Measurements from ENCODE around the gene TOX2. TPM values are rescaled to one million over a fixed set of nuclear protein-coding genes. Genes with fewer than 3 reads are reported as not detected.

The TOX2 gene, protein sequence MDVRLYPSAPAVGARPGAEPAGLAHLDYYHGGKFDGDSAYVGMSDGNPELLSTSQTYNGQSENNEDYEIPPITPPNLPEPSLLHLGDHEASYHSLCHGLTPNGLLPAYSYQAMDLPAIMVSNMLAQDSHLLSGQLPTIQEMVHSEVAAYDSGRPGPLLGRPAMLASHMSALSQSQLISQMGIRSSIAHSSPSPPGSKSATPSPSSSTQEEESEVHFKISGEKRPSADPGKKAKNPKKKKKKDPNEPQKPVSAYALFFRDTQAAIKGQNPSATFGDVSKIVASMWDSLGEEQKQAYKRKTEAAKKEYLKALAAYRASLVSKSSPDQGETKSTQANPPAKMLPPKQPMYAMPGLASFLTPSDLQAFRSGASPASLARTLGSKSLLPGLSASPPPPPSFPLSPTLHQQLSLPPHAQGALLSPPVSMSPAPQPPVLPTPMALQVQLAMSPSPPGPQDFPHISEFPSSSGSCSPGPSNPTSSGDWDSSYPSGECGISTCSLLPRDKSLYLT
- 16.2 TPM for polyA plus RNA-seq (2013, experiment 1 of 2; ENCODE audit: insufficient read length)
- 15.1 TPM for polyA plus RNA-seq (2013, experiment 2 of 2; ENCODE audit: insufficient read length)

DNA sequence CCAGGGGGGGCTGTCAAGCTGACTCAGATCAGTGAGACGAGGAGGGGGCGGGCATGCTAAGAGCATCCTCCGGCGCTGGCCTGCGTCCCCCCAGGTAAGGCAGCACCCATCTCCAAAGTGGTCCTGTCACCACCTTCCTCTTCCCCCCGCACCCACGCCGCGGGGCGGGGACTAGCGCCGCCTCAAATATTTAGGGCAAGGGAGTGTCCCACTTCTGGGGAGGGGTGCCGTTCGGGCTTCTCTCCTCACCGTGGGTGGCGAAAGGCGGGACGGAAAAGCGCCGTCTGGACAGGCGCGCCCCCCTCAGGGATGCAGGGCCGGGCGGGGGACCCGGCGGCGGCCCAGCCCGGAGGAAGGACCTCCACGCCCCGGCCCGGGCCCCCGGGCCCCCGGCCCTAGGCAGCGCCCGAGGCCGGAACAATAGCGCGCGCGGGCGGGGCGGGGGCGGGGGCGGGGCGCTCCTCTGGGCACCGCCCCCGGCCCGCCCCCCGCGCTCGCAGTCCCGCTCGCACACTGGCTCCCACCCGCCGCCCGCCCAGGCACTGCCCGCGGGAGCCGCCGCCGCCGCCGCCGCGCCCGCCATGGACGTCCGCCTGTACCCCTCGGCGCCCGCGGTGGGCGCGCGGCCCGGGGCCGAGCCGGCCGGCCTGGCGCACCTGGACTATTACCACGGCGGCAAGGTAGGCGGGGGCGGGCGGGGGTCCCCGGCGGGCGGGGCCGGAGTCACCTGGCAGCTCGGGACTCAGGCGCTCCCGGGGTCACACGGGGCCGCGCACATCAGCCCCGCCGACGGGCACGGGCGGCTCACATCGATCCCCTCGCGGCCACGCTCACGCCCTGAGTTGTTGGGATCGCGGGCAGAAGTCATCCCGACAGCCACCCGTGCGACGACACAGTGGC, at the start of gene TOX2:
TOX2 (plus strand) TSS at position 542 of the 900 bp plus-strand sequence; CDS start at position 582, 40 bp downstream.
- DNase-seq, result peak; percentile 61

DNA sequence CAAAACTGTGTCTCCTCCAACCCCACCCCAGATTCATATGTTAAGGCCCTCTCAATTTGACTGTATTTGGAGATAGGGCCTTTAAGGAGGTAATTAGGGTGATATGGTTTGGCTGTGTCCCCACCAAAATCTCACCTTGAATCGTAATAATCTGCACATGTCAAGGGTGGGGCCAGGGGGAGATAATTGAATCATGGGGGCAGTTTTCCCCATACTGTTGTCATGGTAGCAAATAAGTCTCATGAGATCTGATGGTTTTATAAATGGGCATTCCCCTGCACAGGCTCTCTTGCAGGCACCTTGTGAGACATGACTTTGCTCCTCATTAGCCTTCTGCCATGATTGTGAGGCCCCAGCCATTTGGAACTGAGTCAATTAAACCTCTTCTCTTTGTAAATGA, 46.6 kb upstream of the TOX2 start:
- no peak for DNase-seq

DNA sequence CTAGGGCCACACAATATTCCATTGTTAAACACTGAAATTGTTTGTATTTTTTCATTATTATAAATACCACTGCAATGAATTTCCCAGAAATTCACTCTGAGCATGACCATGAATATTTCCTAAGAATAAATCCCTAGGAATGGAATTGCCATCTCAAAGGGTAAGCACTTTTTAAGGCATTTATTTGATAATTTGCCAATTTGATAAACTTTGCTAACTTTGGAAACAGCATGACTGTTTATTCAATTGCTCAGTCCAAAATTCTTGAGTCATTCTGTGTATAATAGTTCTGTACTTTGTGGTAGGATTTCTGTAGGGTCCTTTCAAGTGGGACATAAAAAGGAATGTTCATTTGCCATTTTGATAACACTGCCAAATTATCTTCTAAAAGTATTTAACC, 44.2 kb upstream of the TOX2 start:
- DNase-seq, result peak; percentile 23

DNA sequence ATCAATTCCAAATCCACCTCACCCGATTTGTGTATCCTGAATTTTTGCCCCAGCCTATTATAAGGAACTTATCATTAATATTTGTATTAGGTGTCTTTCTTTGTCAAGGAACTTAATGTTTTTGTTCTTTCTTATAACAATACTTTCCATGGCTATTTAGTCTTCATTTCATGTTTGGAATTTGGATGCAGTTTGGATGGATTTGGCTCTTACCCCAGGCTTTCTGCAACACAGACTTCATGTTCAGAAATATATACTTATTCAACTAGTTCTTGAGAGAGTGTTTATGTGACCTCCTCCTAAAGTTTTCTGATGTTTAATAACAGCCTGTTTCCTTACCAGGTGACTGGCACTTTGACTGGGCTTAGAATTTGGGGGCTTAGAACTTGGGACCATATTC, 35.9 kb upstream of the TOX2 start:
- no peak for DNase-seq

DNA sequence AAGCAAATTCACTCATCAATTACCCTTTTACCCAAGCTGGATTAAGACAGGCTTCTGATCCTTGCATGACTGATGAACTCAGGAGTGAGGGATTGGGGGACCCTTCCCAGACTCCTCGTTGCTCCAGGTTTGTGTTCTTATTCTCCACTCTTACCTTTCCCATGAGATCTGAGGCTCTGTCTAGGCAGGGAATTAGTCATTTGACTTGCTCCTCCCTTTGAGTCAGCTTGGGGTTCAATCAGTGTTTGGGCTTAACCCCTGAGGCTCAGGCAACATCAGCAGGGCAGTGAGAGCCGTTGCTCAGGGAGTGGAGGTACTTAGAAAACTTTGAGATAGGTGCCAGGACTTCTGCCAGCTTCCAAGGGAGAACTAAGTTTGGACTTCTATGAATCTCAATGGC, 20.7 kb upstream of the TOX2 start:
- DNase-seq, result no peak

DNA sequence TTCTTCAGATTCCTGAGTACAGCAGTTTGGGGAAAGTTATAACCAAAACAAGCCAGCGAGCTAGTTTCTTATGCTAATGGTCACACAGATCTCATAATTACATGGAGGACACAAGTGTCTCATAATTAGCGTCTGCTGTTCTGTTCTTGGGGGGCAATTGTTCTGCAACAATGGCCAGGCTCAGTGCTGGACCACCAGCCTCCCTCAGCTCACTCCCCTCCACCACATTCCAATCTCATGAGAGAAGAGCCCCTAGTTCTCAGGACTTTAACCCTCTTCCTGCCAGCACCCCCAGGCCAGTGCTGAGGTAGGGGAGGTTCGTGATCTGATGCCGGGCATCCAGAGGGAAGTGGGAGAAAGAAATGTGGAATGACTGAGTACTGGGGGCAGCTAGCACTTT, 20.2 kb upstream of the TOX2 start:
- peak; percentile 18 for DNase-seq

DNA sequence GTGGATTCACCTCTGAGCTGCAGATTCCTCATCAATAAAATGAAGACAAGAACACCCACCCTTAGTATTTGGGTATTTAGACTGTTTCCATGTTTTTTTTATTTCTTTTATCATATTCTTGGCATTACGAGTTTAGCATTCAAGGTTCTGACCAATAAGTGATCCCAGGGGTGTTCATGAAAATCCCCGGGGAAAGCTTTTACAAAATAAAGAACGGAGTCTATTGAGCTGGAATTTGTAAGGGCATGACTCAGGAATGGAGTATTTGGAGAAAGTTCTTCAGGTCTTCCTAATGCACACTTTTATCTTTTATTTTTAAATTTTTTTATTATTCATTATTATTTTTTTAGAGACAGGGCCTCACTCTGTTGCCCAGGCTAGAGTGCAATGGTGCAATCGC, 19.4 kb upstream of the TOX2 start:
- DNase-seq, result peak; percentile 85

DNA sequence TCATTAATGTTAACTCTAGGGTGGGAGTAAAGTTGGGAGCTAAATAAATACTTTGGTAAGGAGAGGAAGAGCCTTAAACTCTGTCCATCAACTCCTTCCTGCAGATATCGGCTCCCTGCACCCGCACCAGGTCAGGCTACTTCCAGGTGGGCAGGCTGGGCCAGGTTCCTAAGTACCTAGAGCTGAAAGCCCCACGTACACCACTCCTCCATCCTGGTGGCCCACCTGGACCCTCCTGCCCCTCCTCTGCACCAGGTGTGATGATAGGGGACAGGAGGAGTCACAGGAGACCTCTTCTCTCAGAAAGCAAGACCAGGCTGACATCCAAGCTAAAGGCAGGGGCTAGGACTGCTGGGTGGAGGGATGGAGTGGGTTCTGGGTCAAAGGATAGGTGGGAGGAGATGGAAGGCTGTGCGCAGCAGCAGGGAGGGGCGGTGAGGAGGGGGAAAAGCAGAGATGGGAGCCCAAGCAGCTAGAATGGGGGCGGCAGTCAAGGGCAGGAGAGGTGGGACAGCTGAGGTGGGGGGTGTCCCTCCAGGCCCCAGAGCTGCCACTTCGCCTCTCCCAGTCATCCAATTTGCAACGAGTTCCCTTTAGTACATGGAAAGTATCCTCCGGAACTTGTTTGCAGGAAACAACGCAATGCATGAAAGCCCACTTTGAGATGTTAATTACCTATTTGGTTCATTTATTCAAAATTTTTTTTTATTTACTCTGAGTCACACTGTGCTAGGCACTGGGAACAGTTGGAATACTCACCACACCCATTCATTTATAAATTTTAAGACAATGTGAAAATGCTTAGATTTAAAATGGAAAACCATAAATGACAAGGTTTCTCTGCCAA, 15.2 kb upstream of the TOX2 start:
- DNase-seq, result no peak

DNA sequence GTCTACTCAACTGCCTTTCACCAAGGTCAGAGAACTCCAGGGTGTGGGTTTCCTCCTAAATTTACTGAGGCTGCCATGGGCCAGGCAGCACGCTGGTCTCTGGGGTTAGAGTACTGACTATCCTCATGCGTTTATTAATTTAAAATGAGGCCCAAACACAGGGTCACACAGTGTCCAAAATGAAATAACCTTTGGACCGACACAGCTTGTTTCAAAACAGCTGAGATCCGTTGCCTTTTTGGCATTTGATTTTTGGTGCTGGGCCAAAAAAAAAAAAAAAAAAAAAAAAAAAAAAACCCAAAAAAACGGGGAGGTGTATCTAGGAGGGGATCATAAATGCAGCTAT, 14.6 kb upstream of the TOX2 start:
- no peak for DNase-seq

DNA sequence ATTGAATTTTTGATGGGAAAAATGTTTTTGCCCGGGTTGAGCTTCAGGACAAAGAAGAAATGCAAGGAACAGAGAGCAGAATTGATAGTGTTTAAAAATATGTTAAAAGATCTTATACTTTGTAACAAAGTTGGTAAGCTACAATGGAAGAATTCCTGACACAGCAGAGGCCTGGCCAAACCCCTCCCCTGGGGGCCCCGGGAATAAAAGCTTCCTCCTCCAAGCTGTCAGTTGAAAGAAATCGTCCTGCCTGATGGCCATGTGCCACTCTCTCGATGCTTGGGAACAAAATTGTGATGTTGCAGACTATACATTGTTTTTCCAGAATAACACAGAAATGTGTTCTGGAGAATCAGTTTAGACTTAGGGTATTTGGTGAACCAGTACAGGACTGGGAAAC, 14.2 kb upstream of the TOX2 start:
- DNase-seq, result no peak

DNA sequence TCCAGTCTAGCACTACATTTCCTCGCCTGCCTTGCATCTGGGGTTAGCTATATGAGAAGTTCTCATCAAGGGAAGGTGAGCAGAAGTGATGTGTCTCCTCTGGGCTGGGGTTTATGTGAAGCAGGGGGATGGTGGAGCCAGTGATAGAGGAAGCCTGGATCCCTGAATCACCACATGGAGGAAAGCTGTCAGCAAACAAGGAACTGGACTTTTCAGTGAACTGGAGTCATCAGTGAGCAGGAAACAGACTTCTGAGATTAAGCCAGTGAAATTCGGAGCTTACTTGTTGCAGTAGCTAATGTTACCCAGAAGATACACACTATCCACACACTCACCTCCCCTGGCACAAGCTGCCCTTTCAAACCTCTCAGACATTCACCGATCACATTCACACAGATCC, 13.4 kb upstream of the TOX2 start:
- DNase-seq, result no peak

DNA sequence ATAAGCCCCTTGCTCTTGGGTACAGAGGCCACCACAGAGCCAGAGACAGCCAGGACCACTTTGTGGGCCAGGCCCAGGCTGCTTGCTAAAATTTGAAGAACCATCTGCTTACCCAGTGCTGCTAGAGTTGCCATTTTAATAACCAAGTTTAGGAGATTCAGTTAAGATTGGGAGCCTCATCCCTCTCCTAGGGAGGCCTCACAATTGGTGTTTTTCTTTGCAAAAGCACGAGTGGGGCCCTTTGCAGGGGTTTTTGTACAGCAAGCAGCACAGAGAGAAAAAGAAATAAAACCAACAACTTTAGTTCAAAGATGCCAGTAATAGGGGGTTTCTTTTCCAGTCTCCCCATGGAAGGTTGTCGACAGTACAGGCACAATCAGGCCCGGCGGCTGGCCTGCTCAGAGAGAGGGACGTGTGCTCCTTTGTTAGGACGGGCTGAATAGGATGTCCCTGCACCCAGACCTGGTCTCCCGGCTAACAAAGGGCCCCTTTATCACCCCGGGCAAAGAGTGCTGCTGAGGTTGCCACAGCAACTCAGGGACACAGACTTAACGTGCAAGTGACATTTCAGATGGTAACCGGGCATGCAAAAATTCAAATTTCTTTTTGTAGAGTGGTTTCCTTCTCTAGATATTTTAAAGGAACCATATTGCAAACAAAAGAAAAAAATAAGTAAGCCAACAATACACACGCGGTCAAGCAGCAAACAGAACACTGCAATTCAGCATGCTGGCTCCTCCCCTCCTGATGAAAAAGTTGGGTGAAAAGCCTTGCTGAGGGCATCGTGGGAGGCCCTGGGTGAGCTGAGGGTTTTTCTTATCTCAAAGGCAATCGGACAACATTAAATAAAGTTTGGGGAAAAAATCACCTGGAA, 10.5 kb upstream of the TOX2 start:
- DNase-seq, result no peak

DNA sequence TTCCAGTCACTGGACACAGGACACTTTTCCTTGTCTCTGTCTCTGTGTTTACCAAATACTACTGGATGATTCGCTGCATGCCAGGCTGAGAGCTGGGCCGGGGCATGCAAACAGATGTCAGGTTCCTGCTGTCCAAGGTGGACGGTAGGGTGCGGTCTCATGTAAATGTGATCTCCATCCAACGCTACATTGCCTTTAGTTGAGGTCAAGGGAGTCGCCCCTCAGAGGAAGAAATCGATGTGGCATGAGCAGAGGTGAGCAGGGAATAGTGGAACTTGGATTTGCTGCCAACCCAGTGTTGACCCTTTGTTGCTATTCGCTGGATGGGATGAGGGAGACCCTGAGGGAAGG, 9.8 kb upstream of the TOX2 start:
- no peak for DNase-seq

DNA sequence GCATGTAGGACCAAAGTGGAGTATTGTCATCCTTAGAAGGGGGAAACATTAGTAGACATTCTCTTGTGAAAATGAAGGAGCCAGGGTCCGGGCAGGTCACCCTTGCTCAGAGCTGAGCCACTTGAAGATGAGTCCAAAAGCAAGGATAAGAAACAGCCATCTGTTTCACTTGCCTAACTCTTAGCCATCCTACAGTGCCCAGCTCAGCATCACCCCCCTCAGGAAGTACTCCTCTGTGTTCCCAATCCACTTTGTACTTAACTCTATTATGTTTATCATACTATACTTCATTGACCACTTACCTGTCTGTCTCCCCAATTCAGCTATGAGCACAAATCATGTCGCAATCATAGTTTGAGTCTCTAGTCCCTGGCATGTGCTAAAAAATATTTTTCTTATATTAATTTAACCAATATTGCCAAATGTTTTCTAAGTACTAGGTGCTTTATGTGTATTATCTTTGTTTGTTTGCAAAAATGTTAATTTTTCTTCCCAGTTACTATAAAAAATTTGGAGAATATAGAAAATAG, 8.1 kb upstream of the TOX2 start:
- no peak for DNase-seq

DNA sequence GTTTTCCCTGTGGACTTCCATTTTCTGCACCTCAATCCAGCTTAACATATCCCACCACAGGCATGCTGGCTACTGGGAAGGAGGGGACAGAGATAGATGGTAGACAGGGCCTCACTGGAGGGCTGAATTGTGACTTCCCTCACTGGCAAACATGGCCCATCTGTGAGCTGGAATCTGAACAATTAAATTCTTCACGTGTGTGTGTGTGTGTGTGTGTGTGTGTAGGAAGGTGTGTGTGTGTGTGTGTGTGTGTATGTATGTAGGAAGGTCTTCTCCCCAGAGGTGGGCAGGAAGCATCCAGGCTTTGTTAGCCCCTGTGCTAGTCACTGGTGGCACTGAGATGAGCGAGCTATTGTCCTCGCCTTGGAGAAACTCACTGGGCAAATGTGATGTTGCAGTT, 5.4 kb upstream of the TOX2 start:
- DNase-seq, result no peak

DNA sequence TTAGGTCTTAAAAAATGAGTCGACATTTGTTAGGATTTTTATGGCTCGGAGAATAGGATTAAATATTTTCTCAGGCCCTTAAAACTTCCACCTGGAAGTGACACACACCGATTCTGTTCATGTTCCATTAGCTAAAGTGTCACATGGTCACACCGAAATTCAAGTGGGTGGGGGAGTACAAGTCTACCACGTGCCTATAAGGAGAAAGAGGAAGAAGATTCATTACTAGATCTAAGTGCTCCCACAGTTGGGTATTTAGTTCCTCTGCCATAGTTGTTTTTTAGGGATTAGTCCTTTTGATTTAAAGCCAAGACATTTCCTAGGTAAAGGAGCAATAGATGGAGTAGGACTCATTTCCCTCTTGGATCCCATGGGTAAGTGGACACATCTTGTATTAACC, 4.9 kb upstream of the TOX2 start:
- DNase-seq, result no peak

DNA sequence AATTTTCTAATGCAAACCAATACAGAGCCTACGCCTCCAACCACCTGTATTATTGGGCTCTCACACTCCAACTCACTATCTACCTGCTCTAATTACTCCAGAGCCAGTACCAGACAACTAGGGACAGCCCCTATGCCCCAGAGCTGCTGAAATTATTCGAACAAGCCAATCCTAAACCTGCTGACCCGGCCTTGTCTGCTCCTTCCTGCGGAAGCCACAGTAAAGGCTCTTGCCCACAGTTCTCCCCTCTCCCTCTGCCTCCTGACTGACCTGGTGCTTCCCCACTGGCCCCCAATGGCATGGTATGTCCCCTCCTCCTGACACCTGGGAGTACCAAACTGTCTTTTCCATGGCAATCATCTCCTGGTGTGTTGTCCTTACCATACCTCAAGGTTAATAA, 4.1 kb upstream of the TOX2 start:
- DNase-seq, result no peak

DNA sequence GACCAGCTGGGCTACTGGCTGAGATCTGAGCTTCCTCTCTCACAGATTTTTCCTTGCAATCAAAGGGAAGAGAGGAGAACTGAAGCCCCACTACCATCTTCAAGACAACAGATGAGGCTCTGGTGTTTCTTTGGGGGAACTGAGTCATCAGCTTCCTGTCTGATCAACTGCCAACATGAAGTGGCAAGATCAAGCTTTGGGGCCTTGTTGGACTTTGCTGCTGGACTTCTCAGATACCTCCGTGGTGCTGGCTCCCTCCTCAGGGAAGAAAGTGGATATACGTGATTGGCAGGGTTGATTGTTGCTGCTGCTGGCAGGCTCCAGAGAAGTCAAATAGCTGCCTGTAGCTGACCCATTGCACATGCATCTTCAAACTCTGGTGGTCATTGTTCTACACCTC, 3.6 kb upstream of the TOX2 start:
- peak; percentile 48 for DNase-seq

DNA sequence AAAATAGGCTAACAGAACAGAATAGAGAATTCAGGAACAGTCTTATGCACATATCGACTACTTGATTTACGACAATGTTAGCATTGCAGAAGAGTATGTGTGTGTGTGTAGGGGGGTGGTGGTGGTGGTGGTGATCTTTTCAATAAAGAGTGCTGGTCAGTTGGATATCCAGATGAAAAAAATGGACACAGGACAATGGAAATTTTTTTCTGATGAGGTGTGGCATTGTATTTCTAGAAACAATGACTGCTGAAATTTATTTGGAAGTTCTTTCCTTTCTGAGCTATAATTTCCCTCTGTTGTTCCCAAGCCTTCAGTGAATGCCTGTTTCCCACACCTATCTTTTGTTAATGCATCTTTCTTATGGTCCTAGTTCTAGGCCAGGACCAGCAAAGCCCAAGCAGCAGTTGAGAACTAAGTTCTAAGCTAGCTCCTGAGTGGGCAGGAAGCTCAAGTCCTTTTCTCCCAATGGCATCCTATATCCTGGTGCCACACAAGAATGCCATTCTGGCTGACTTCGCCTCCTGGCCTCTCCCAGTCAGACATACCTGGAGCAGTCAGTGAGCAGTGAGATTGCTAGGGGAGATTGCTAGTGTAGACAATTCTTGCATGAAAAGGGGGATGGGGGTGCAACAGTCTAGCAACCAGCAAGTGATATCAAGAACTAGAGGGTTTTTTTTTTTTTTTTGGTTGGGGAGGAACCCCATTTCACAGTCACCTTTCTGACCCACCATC, 1.2 kb upstream of the TOX2 start:
- no peak for DNase-seq

DNA sequence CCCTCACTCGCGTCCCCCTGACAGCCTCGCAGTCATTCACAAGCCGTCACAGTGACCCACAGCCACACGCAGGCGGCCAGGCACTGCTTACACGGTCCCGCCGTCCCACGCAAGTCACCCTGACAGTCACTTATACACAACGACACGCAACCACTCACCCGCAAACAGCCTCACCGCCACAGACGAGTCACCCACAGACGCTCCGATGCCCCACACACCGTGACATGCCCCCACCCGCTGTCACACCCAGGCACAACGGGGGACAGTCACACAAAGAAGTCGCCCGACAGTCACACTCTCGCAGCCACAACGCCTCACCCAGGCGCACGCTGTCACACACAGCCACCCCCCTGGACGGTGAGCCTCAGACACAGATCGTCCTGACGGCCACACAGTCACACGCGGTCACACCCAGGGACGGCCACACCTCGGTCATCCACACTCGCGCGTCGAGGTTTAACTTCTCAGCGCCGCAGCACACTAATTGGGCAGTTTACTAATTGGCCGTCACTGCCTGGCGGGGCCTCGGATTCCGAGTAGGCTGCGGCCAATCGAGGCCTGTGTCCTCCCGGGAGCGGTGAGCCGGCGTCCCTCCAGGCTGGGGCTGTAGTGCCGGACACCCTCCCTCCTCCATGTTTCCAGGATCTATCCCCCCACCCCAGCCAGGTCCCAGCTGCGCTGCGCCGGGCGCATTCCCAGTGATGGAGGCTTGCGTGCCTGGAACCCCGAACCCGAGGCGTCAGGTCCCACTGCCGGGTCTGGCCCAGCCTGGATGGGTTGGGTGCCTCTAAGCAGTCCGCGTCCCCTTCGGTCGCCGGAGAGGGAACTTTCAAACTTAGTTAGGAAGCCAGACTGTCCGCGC, 790 bp downstream of the TOX2 start:
- DNase-seq, result no peak
